NCI-H2196 (cell line): ENCODE results near the gene MFSD2B.
A peak's percentile ranks its signal among the peaks of the same experiment; 100 is the strongest.

Experiments used
- DNase-seq: peaks from one replicate; lab custom pipeline; 2025; ENCODE audit not compliant: unreplicated experiment; lab: John Stamatoyannopoulos, UW

MFSD2B gene

DNA sequence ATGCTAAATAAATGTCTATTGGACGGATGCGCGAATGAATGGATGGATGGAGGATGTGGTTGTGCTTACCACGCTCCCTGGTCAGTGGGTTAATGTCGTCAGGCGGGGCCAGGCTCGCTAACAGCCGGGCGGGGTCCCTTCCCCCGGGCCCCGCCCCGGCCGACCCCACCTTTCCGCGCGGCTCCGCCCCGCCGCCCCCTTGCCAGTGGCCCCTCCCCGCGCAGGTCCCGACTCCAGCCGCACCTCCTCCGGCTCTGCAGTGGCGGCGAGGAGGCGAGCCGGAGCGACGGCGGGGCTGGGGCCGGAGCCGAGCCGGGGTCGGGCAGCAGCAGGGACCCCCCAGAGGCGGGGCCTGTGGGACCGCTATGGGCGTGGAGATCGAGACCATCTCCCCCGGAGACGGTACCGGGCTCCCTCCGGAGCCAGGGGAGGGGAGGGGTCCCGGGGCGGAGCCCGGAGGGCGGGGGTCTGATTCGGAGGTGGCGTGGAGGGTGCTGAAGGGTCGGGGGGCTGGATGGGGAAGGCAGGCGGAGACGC is 39.7 kb downstream of the MFSD2B start, which contains the start of gene FKBP1B:
FKBP1B (plus strand) TSS at position 257 of the 537 bp plus-strand sequence; CDS start at position 366, 109 bp downstream.
- peak; percentile 35 for DNase-seq

- peak; percentile 2 for DNase-seq
Measured at GRCh38 chr2:24050041-24050979, 40.4 kb downstream of the MFSD2B start.

DNA sequence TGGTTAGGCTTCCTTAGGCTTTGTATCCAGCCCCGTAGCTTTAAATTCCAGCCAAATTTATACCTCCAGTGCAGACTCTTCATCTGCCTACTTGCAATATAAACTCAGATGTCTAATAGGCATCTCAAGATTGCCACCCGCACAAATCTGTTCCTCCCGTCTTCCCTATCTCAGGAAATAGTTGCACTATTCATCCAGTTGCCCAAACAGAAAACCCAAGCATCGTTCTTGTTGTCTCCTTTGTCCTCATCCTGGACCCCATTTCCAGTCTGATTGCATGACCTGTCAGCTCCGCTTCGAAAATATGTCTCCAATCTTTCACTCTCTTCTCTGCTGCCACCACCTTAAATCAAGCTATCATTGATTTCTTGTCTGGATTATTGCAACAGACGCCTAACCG is 41.9 kb downstream of the MFSD2B start:
- no peak for DNase-seq

- DNase-seq = no peak
Measured at GRCh38 chr2:24052951-24053350, 43.1 kb downstream of the MFSD2B start.

DNA sequence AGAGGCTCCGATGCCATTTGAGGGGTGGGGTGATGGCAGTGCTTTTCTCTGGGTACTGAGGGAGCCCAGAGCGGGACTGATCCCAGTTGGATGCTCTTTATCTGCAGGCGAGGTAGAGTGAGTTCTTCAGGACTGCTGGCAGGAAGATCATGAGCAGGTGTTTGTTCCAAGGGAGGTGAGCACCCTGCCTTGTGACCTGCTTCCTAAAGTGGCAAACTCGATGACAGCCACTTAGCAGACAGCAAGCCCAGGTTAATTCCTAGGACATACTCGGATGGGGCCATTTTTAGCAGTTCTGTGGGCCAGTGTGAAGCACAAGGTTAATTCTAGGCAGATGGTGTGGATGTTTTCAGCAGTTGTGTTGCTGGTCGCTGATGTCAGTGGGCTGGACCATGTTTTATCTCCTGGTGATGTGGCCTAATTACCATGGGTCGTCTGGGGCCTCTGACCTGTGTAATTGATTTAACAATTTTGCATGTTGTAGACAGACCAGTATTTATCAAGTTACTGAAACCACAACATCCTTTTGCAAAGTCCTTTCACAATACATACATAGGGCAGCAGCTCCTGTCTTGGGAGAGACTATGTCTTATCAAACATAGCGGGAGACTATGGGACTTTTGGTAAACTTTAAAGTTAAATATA is 44.6 kb downstream of the MFSD2B start:
- DNase-seq = no peak

DNA sequence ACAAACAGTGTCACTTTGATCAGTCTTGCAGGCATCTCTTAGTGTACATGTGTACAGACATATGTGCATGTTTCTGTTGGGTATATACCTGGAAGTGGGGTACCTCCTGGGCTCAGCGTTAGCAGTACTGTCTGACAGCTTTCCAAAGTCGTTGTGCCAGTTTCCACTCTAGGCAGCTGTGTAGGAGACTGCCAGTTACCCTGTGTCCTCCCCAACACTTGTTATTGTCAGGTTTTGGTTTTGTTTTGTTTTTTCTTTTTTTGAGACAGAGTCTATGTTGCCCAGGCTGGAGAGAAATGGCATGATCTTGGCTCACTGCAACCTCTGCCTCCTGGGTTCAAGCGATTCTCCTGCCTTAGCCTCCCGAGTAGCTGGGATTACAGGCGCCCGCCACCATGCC is 45.9 kb downstream of the MFSD2B start:
- DNase-seq = no peak

GRCh38 chr2:24058564-24059271 is 48.8 kb downstream of the MFSD2B start:
- no peak for DNase-seq

- no peak for DNase-seq
Measured at GRCh38 chr2:24065341-24065740, 55.5 kb downstream of the MFSD2B start.

GRCh38 chr2:24072259-24072658 is 62.4 kb downstream of the MFSD2B start:
- DNase-seq = no peak

DNA sequence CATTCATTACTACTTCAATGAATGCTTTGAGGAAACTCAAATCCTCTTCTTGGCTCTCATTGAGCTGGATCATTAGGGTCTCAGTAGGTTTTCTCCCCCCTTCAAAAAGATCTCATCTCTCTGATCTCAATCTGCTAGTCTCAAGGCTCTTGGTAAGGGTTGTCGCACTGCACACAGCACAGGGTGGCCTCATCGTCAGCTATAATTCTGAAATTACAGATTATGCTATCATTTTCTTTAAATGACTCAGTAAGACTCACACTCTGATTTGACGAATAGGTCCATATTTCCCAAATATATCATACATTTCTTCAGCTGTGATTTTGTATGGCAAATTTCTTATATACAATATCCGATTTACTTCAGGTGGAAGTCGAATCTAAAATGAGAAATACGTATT is 63.9 kb downstream of the MFSD2B start:
- DNase-seq = no peak

GRCh38 chr2:24075259-24075658 is 65.4 kb downstream of the MFSD2B start:
- no peak for DNase-seq
